Heart right ventricle (tissue), 16 donors: ENCODE results near the gene PADI4. TPM values are rescaled to one million over a fixed set of nuclear protein-coding genes. Genes with fewer than 3 reads are reported as not detected.

Experiments used
- ATAC-seq, 8 donors: fragments of 200-7000 bp; cut with Tn5 transposase; one replicate each; pipeline ENCODE4 v1.9.1; 2020; ENCODE audit warnings: mild to moderate bottlenecking in 8 of 8, moderate library complexity in 8 of 8, moderate number of reproducible peaks in 1 of 8
- DNase-seq, 2 donors: peaks; one replicate each; pipeline ENCODE4 v3.0.0-alpha.2; 2020
- H3K27ac ChIP-seq, 10 donors: fragments of 200-600 bp; sonication (generic) in 2 of 10; one replicate each; pipeline versions ENCODE4 v1.5.0 to v1.8.0; 2020 to 2022; ENCODE audit warnings: mild to moderate bottlenecking in 3 of 10
- H3K27me3 ChIP-seq, 7 donors: fragments of 200-600 bp; one replicate each; pipeline ENCODE4 v1.8.0; 2021 to 2022; ENCODE audit warnings: mild to moderate bottlenecking in 2 of 7
- H3K36me3 ChIP-seq, 9 donors: fragments of 200-600 bp; sonication (generic) in 1 of 9; one replicate each; pipeline versions ENCODE4 v1.5.0 to v1.8.0; 2020 to 2022; ENCODE audit warnings: mild to moderate bottlenecking in 2 of 9
- H3K4me1 ChIP-seq, 9 donors: fragments of 200-600 bp; sonication (generic) in 1 of 9; one replicate each; pipeline versions ENCODE4 v1.5.0 to v1.8.0; 2020 to 2022; ENCODE audit warnings: mild to moderate bottlenecking in 4 of 9
- H3K4me3 ChIP-seq, 10 donors: fragments of 200-600 bp; sonication (generic) in 2 of 10; one replicate each; pipeline versions ENCODE4 v1.5.0 to v1.8.0; 2020 to 2022; ENCODE audit warnings: mild to moderate bottlenecking in 7 of 10, moderate library complexity in 2 of 10
- H3K9me3 ChIP-seq, 11 donors: fragments of 200-600 bp in 10 of 11; sonication (generic) in 2 of 11; one replicate each; pipeline versions ENCODE4 v1.5.0 to v1.8.0; 2013 to 2022; ENCODE audit warnings: mild to moderate bottlenecking in 2 of 11, control low read depth in 1 of 11, moderate library complexity in 1 of 11
- WGBS, 2 donors: extraction: QIAGEN DNeasy Blood & Tissue Kit; methylation state at CpG; one replicate each; pipeline ENCODE4 v1.1.7; 2013; ENCODE audit warnings: inconsistent platforms in 1 of 2; 5-methylcytosine and 5-hydroxymethylcytosine counted together
- intact Hi-C, 10 donors: fragments of 100-400 bp; cut with DNase I; formaldehyde crosslinking; loops; one replicate each; pipeline versions ENCODE4 v1.11.1 to v1.14.2; 2022
- polyA plus RNA-seq, 2 donors: library from polyadenylated mRNA; stranded (reverse); fragments of 200-250 nt; gene quantifications; one replicate each; pipeline ENCODE4 v1.2.3, GENCODE V29; 2013
- total RNA-seq, 10 donors: library from RNA; stranded (reverse); fragmentation: NEBNext Ultra II Directional in 3 of 10; extraction: Animal tissue kit (Norgen Biotek cat#: 25700) in 3 of 10; gene quantifications; one replicate each; pipeline versions ENCODE4 v1.2.1 to v1.2.4, GENCODE V29; 2021 to 2023
- TF ChIP-seq, protein P1 (sequence below), 9 donors: fragments of 200-600 bp; sonication (generic) in 2 of 9; IDR thresholded peaks; one replicate each; pipeline versions ENCODE4 v1.5.0 to v1.8.0; 2021 to 2022; ENCODE audit warnings: antibody characterized with exemption in 9 of 9, mild to moderate bottlenecking in 5 of 9, moderate library complexity in 1 of 9
- donor health status: Arrhythmogenic right ventricular cardiomyopathy.
- donor health status: ischemic (EF 13 %, LVEDD 7.1; RV severe dilation, severe dysfunction).
- donor health status: healthy with polysubstance abuse.
- donor health status: DM: no; HTN: yes; CAD: no.
- donor health status: DM: no; HTN: no; CAD: no.
- donor health status: ischemic (EF 25% LVEDD 6.9; RV normal size, moderate dysfunction).
- donor health status: ischemic (EF 25% LVEDD 5.7; RV mildly dilated, moderate dysfunction).
- donor health status: healthy.
- donor health status: DM: yes; HTN: yes; CAD: no.
- donor health status: Ischemic cardiomyopathy.
- donor health status: ischemic (EF 35%, LVEDD 5.7; RV mildly dilated, moderate dysfunction).
- donor health status: nonischemic (EF 11% LVEDD 7.7; RV severe dilation, severe dysfunction).
- donor health status: DM: yes; HTN: yes; CAD: no.
- donor health status: PGD.
- donor health status: ischemic (EF 29% LVEDD 5.4; RV normal size, mild dysfunction).
- donor health status: nonischemic (EF 23%, LVEDD 6.1; RV moderate dilation, normal function).

The PADI4 gene
- total and polyA plus RNA-seq, 12 donors, result 0.06 to 3.0 (median 0.61) TPM; not detected in 2

DNA sequence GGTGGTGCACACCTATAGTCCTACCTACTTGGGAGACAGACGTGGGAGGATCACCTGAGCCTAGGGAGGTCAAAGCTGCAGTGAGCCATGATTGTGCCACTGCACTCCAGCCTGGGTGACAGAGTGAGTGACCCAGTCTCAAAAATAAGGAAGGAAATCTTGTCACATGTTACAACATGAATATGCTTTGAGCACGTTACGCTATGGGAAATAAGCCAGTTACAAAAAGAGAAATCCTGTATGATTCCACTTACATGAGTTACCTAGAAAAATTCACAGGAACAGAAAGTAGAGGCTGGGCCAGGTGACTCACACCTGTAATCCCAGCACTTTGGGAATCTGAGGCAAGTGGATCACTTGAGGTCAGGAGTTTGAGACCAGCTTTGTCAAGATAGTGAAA lies 57.3 kb downstream of the PADI4 start:
- no peaks in the 10 kb centered on the region for H3K36me3 ChIP-seq
- H3K4me3 ChIP-seq, result no peak overlapping the region
- TF ChIP-seq, protein P1, sequence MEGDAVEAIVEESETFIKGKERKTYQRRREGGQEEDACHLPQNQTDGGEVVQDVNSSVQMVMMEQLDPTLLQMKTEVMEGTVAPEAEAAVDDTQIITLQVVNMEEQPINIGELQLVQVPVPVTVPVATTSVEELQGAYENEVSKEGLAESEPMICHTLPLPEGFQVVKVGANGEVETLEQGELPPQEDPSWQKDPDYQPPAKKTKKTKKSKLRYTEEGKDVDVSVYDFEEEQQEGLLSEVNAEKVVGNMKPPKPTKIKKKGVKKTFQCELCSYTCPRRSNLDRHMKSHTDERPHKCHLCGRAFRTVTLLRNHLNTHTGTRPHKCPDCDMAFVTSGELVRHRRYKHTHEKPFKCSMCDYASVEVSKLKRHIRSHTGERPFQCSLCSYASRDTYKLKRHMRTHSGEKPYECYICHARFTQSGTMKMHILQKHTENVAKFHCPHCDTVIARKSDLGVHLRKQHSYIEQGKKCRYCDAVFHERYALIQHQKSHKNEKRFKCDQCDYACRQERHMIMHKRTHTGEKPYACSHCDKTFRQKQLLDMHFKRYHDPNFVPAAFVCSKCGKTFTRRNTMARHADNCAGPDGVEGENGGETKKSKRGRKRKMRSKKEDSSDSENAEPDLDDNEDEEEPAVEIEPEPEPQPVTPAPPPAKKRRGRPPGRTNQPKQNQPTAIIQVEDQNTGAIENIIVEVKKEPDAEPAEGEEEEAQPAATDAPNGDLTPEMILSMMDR (IDR thresholded peaks at IDR 0.05), result no peak
- H3K27ac ChIP-seq, result no peak overlapping the region
- DNase-seq (no peak), ATAC-seq (no peak)
- H3K4me1 ChIP-seq, result peaks cover 0 to 10% (median 0%) of the 10 kb centered on the region in 9 donors
- H3K9me3 ChIP-seq, result peaks cover 0 to 11% (median 0%) of the 10 kb centered on the region in 11 donors
- H3K27me3 ChIP-seq, result peaks cover 0 to 67% (median 30%) of the 10 kb centered on the region in 7 donors
- intact Hi-C loops, result no loop called here
- 65 to 77% methylated on average over 3 of the region's 3 CpGs for WGBS, 2 donors

DNA sequence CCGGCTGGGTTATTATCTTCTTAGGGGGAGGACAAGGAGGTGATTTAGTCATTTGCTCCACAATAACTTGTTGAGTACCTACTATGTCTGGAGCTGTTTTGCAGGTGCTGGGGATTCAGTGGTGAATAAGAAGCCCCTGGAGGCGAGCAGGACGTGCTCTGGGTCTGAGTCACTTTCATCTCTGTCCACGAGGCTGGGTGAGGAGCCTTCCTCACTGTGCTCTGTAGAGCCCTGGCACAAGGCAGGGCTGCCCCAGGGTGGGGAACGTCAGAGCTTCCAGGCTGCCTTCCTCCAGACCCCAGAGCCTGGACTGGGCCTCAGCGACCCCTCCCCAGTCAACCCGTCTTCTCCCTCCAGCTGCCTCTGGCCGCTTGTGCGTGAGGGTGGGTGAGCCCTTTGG lies 61.5 kb downstream of the PADI4 start:
- H3K36me3 ChIP-seq, result no peaks in the 10 kb centered on the region
- ATAC-seq (no peak), DNase-seq (no peak)
- peaks cover 0 to 6% (median 0%) of the 10 kb centered on the region in 11 donors for H3K9me3 ChIP-seq
- peaks cover 0 to 77% (median 47%) of the 10 kb centered on the region in 7 donors for H3K27me3 ChIP-seq
- intact Hi-C loops, result no loop called here
- no peak overlapping the region for H3K4me3 ChIP-seq
- TF ChIP-seq, protein P1 (IDR thresholded peaks at IDR 0.05), result no peak
- H3K27ac ChIP-seq, result no peak overlapping the region
- peaks cover 0 to 10% (median 0%) of the 10 kb centered on the region in 9 donors for H3K4me1 ChIP-seq
- WGBS, 2 donors, result 55 to 60% methylated on average over 9 of the region's 9 CpGs

DNA sequence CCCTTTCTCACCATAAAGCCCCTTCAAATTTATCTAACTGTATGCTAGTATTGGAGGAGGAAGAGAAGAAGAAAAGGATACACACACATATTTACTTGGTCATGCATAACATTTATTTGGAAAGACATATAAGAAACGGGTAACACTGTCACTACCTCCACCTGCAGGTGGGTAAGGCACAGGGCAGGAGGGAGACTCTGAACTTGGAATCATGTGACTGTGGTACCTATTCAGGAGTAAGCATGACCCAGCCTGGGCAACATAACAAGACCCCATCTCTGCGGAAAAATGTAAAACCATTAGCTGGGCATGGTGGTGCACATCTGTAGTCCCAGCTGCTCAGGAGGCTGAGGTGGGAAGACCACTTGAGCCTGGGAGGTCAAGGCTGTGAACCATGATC lies 62.6 kb downstream of the PADI4 start:
- H3K9me3 ChIP-seq, result no peaks in the 10 kb centered on the region
- intact Hi-C loops, result no loop called here
- TF ChIP-seq, protein P1 (IDR thresholded peaks at IDR 0.05), result peak in 1 of 9 donors; percentile 7
- 54% methylated on average over 2 of the region's 2 CpGs for WGBS, 2 donors
- H3K36me3 ChIP-seq, result no peaks in the 10 kb centered on the region
- DNase-seq, result no peak
- H3K27ac ChIP-seq, result no peak overlapping the region
- H3K27me3 ChIP-seq, result peaks cover 0 to 73% (median 43%) of the 10 kb centered on the region in 7 donors
- peaks cover 0 to 2% (median 0%) of the 10 kb centered on the region in 9 donors for H3K4me1 ChIP-seq
- no peak for ATAC-seq
- H3K4me3 ChIP-seq, result no peak overlapping the region

DNA sequence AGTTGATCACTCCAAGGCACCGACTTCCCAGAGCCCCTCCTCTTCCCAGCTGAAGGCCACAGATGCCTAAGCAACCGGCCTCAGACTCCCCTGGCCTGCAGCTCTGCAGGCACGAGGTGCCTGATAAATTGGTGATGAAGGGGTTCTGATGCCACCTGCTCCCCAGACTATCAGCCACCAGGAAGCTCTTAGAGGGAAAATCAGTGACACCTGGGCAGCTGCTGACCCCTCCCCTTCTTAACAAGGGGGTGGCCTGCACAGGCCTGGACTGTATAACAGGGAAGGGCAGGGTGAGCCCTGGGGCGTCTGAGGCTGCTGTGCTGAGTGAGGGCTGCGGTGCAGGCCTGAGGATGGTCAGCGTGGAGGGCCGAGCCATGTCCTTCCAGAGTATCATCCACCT lies 63.9 kb downstream of the PADI4 start, which contains the start of gene PADI6:
TSS of gene PADI6 (plus strand) at position 301 of the 400 bp plus-strand sequence. CDS start at position 351, 50 bp downstream.
- no peak within 1 kb of the TSS for H3K27ac ChIP-seq
- TF ChIP-seq, protein P1 (IDR thresholded peaks at IDR 0.05), result no peak
- WGBS, 2 donors, result 57 to 64% methylated on average over 7 of the region's 7 CpGs
- ATAC-seq (no peak), DNase-seq (no peak)
- no peaks in the 10 kb centered on the region for H3K9me3 ChIP-seq
- intact Hi-C loops, result no loop called here
- no peak within 1 kb of the TSS for H3K4me3 ChIP-seq
- H3K4me1 ChIP-seq, result no peaks in the 10 kb centered on the region
- no peaks in the 10 kb centered on the region for H3K36me3 ChIP-seq
- peaks cover 0 to 64% (median 34%) of the 10 kb centered on the region in 7 donors for H3K27me3 ChIP-seq
